Measurements from ENCODE around the gene THBS2. TPM values are rescaled to one million over a fixed set of nuclear protein-coding genes. Genes with fewer than 3 reads are reported as not detected.
"Not testable (repeated sequence)": the region's sequence is repeated elsewhere in the genome, so short reads cannot be mapped to it uniquely, and the experiment has no call there.

Gene THBS2
- total RNA-seq, 2 donors from 2014 or later, result 16.2 to 24.5 TPM

- Histone ChIP-seq H3K4me3 (no peak overlapping the region), H3K4me1 (peaks cover 0 to 15% of the 10 kb centered on the region in 2 donors), H3K9me3 (no peaks in the 10 kb centered on the region), H3K27ac (no peak overlapping the region), H3K36me3 (no peaks in the 10 kb centered on the region), H3K27me3 (no peaks in the 10 kb centered on the region)
- DNase-seq (ENCODE audit: low spot score), result no peak
- no peak for TF ChIP-seq CTCF (IDR thresholded peaks at IDR 0.05)
Measured at GRCh38 chr6:169185692-169186485, 67.8 kb downstream of the THBS2 start.

DNA sequence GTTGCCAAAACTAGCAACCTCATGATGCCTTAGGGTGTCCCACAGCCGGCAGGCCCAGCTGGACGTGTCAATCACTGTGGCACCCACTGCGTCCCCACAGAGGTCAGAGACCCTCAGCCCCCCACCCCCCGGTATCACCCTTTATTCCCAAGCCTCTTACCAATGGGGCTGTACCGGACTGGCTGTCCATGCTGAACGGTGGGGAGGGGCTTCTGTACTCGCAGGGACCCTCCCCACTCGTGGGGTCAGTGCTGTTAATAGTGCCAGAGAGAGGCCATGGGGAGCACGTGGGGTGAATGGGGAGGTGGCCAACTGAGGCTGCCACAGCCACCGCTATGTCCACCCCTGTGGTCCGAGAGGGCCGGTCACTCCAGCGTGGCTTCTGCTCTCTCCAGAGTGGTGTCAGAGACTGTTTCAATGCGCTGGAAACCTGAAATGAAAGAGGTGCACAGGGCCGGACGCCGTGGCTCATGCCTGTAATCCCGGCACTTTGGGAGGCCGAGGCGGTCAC lies 68.6 kb downstream of the THBS2 start:
- no peaks in the 10 kb centered on the region for H3K9me3 ChIP-seq
- no peak for TF ChIP-seq CTCF (IDR thresholded peaks at IDR 0.05)
- H3K27ac ChIP-seq, result no peak overlapping the region
- H3K4me1 ChIP-seq, result peaks cover 0 to 9% of the 10 kb centered on the region in 2 donors
- no peaks in the 10 kb centered on the region for H3K27me3 ChIP-seq
- no peak for DNase-seq (ENCODE audit: low spot score)
- no peaks in the 10 kb centered on the region for H3K36me3 ChIP-seq
- no peak overlapping the region for H3K4me3 ChIP-seq

- no peak for DNase-seq (ENCODE audit: low spot score)
- no peaks in the 10 kb centered on the region for H3K27me3 ChIP-seq
- H3K4me1 ChIP-seq, result peaks cover 0 to 3% of the 10 kb centered on the region in 2 donors
- no peak overlapping the region for H3K27ac ChIP-seq
- H3K4me3 ChIP-seq, result no peak overlapping the region
- no peaks in the 10 kb centered on the region for H3K9me3 ChIP-seq
- TF ChIP-seq CTCF (IDR thresholded peaks at IDR 0.05), result no peak
- H3K36me3 ChIP-seq, result no peaks in the 10 kb centered on the region
Measured at GRCh38 chr6:169184419-169184818, 69.2 kb downstream of the THBS2 start.

GRCh38 chr6:169183233-169183632 lies 70.4 kb downstream of the THBS2 start:
- Histone ChIP-seq H3K27me3 (no peaks in the 10 kb centered on the region), H3K36me3 (no peaks in the 10 kb centered on the region), H3K4me1 (no peaks in the 10 kb centered on the region), H3K4me3 (no peak overlapping the region), H3K27ac (no peak overlapping the region), H3K9me3 (no peaks in the 10 kb centered on the region)
- DNase-seq (ENCODE audit: low spot score), result no peak
- TF ChIP-seq CTCF (IDR thresholded peaks at IDR 0.05), result no peak

- H3K27me3 ChIP-seq; H3K9me3 ChIP-seq; DNase-seq (ENCODE audit: low spot score); H3K4me1 ChIP-seq; H3K36me3 ChIP-seq; H3K27ac ChIP-seq; H3K4me3 ChIP-seq: not testable (repeated sequence)
Measured at GRCh38 chr6:169179831-169180230, 73.8 kb downstream of the THBS2 start.

GRCh38 chr6:169177516-169178166 lies 76.0 kb downstream of the THBS2 start:
- TF ChIP-seq CTCF (IDR thresholded peaks at IDR 0.05), result no peak
- H3K36me3 ChIP-seq, result no peaks in the 10 kb centered on the region
- no peak overlapping the region for H3K27ac ChIP-seq
- H3K27me3 ChIP-seq, result no peaks in the 10 kb centered on the region
- no peaks in the 10 kb centered on the region for H3K9me3 ChIP-seq
- no peak overlapping the region for H3K4me3 ChIP-seq
- H3K4me1 ChIP-seq, result no peaks in the 10 kb centered on the region
- no peak for DNase-seq (ENCODE audit: low spot score)
